ENCODE measurements around the gene SULF2.

Gene SULF2

GRCh38 chr20:47726632-47727031 lies 58.6 kb downstream of the SULF2 start:
- intact Hi-C loops (cut with DNase I) = loop anchor here (2.0 to 5.0 kb wide), 2 partner anchors 60 to 891 kb away; no protein-coding TSS in a partner anchor
- DNase-seq = no peak

- peak; percentile 27 to 86 (median 67) for DNase-seq
- intact Hi-C loops (cut with DNase I) = loop anchor here (5.0 kb wide), 1 partner anchor 892 kb away; no protein-coding TSS in a partner anchor
Measured at GRCh38 chr20:47725248-47725973, 59.9 kb downstream of the SULF2 start.

GRCh38 chr20:47724910-47725247 lies 60.4 kb downstream of the SULF2 start:
- DNase-seq = peak in 3 of 42 donors; percentile 35 to 51 (median 51)
- intact Hi-C loops (cut with DNase I) = loop anchor here (5.0 kb wide), 1 partner anchor 892 kb away; no protein-coding TSS in a partner anchor

GRCh38 chr20:47724396-47724795 lies 60.9 kb downstream of the SULF2 start:
- DNase-seq = no peak
- intact Hi-C loops (cut with DNase I) = no loop called here

- no peak for DNase-seq
Measured at GRCh38 chr20:47723322-47723721, 62.0 kb downstream of the SULF2 start.

DNA sequence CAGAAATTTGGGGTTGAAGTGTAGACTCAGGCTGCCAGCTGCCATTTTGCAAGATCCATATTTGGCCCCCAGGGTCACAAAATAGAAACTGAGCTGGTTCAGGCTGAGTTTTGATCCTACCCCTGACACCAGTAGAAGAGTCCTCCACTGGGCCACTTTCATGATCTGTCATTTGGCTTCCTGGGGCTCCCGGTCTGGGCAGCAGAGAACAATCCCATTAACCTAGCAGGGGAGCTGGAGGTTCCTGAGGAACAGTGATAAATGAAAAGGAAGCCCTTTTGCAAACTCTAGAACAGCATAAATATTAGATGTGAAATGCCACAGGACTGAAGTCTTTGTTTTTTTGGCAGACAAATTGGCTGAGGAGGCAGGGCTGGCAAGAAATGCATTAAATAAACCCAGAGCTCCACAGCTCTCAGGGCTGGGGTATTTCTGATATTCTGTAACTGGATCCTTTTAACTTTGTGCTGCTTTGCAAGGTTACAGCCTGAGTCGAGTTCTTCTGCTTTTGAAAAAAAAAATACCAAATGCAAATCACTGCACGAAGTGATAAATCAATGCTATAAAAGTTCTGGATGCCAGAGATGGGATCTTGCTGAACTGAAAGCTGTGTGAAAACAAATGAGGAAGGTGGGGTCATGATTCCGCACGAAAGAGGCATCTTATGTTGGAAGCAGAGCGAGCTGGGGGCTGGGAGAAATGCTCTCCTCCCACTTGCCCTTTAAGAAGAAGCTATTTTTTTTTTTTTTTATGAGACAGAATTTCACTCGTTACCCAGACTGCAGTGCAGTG lies 64.4 kb downstream of the SULF2 start:
- intact Hi-C loops (cut with DNase I) = no loop called here
- DNase-seq = peak in 25 of 42 donors; percentile 14 to 74 (median 48)

More at GRCh38 chr20:47723322-47723721, 62.0 kb downstream of the SULF2 start:
- intact Hi-C loops (cut with DNase I) = no loop called here

DNA sequence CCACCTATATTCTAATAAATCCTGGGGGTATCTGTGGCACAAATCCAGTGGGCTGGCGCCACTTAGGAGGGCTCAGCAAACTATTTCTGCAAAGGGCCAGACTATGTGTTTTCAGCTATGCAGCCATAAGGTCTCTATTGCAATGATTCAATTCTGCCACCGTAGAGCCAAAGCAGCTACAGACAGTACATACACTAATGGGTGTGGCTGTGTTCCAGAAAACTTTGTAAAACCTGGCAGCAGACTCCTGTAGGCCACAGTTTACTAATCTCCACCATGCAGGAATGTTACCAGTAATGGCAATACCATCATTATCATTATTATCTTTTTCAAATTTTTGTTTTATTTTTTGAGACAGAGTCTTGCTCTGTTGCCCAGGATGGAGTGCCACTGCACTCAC lies 65.7 kb downstream of the SULF2 start:
- intact Hi-C loops (cut with DNase I) = no loop called here
- DNase-seq = no peak

DNA sequence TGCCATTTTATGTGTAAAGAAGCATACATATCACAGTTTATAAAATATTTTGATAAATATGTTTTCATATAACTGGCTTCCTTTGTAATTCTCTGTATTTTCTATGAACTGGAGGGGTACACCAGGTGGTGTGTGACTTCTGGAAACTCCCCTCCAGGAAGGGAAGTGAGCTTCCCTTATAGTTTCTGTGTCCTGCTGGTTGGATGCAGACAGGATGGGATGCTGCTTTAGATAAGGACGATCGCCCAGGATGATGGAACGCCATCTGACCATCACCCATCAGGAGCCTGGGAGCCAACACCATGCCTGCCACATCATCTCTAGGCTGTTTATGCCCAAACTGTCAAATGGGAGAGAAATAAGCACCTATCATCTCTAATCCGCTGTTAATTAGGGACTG lies 66.1 kb downstream of the SULF2 start:
- intact Hi-C loops (cut with DNase I) = no loop called here

GRCh38 chr20:47718398-47718797 lies 66.9 kb downstream of the SULF2 start:
- DNase-seq = no peak
- intact Hi-C loops (cut with DNase I) = no loop called here

More for the DNA sequence above, 66.1 kb downstream of the SULF2 start:
- no peak for DNase-seq

DNA sequence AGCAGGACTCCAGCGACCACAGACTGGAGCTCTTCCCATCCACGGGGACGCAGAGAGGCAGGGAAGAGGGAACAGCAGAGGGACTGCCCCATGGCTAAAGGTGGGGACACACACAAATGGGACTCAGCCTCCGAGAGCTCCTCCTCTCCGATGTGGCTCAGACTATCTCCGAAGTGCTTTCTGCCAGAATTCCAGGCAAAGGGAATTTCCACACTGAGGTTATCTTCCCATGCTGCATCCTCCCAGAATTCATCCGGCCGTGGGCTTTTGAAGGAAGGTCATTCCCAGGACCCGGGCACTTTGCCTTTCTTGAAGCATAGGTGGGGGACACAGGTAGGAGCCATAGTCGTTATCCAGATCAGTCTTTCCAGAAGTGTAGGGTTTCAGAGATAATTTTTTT lies 67.9 kb downstream of the SULF2 start:
- no peak for DNase-seq
- intact Hi-C loops (cut with DNase I) = no loop called here

DNA sequence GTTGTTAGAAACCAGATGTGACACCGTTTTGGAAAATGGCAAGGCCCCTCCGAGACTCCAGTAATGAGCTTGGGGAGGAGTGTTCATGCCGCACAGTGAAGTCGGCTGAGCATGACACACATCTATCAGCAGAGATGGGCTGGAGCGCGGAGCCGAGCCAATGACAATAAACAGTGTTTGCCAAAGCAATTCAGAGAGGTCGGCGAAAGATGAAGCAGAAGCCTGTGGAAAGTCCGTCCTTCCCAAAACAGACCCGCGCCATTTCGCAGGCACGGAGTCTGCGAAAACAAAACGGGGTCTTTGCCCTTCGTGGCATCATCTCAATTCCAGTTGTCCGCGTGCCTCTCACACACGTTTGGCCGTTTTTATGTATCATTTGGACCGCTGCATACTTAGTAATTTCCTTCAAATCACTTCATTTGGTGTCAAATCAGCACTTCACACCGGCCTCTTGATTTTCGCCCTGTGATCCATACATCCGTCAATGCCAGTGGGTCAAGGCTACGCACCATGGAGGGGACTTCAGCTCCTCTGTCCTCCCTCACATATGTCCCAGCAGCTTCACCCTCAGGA lies 71.3 kb downstream of the SULF2 start:
- intact Hi-C loops (cut with DNase I) = no loop called here
- no peak for DNase-seq

GRCh38 chr20:47713163-47713562 lies 72.1 kb downstream of the SULF2 start:
- no peak for DNase-seq
- intact Hi-C loops (cut with DNase I) = no loop called here

DNA sequence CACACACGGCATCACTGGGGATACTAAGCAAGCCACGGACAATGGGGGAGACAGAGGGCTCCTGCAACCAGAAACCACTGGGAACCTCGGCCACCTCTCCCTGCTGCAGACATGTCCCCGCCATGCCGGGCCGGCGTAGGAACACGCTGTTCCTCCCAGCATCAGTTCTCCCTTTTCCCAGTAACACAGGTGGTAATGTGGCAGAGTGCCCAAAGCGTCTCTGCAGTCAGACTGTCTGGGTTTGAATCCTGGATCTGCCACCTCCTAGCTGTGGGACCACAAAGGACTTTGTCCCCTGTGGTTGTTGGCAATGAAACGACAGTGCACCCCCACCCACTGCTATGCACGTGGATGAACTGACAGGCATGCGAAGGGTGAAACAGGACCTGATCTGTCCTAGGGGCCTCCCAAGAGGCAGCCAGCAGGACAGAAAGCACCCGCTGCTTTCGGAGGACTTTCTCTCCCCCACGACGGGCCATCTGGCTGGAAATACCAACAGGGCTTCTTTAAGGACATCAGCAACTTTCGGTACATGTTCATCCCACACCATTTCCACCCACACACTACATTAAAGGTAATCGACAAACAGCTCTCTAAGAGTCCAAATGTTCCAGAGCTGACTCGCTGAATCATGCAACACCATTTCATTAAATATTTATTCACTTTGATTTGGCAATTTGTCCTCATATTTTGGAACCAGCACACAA lies 74.1 kb downstream of the SULF2 start:
- intact Hi-C loops (cut with DNase I) = no loop called here
- DNase-seq = no peak

- no peak for DNase-seq
- intact Hi-C loops (cut with DNase I) = no loop called here
Measured at GRCh38 chr20:47710665-47711045, 74.6 kb downstream of the SULF2 start.

DNA sequence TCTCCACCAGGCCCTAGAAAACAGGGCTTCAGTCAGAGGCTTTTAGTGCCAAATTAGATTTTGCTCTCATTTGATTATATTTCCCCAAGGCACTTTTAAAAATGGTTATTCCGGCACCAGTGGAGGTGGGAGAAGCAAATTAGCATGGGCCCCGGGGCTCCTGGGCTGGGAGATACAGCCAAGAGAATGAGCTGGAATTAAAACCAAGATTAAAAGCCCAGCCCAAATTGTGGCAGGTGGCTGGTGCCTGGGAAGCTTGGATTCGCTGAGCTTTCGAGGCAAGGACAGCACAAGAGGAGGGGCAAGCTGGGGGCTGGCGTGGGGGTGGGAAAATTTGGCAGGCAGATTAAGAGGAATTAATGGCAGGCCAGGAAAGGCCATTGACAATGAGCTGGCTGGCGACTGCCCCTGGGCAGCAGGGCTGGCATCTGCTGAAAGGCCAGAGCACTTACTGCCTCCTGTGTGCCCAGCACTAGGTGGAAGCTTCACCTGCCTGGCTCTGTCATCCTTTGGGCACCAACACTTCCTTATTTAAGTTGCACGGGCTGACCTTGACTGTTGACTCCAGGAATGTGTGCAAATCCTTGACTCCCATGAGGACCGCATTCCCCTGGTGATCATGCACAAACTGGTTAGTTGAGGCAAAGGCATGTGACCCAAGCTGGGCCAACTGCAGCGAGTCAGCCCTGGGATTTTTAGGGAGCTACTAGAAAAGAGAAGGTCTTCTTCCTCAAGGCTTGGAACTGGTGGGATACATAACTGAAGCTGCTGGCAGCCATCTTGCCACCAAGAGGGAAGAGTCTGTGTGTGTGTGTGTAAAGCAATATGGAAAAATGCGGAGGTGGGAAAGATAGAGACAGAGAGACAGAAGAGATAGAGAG lies 76.1 kb downstream of the SULF2 start:
- DNase-seq = no peak
- intact Hi-C loops (cut with DNase I) = no loop called here

DNA sequence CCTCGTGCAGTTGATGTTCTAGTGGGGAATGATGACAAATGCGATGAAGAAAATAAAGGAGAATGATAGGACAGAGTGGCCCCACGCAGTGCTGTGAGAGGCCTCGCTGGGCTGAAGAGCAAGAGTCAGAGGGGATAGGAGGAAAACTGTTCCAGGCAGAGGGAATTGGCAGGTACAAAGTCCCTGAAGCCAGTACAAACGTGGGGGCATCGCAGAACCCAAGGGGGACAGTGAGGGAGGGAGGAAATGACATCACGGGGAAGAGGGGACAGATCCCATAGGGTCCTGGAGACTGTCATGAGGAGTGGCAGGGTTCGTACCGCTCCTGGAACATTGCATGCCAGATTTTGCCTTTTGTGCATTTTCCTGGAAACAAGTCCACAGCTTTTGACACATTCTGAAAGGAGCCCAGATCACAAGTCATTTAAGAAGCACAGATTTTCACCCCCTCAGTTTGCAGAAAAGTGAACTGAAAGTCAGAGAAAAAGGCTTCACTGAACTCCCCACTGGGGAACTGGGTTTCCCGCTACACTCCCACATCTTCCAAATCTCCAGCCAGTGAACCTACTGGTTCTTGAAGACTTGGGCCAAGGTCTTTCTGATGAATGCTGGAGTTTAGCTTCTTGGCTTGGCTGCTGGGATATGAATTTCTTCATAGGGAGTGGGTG lies 77.0 kb downstream of the SULF2 start:
- intact Hi-C loops (cut with DNase I) = no loop called here
- peak in 6 of 42 donors; percentile 21 to 51 (median 30) for DNase-seq

DNA sequence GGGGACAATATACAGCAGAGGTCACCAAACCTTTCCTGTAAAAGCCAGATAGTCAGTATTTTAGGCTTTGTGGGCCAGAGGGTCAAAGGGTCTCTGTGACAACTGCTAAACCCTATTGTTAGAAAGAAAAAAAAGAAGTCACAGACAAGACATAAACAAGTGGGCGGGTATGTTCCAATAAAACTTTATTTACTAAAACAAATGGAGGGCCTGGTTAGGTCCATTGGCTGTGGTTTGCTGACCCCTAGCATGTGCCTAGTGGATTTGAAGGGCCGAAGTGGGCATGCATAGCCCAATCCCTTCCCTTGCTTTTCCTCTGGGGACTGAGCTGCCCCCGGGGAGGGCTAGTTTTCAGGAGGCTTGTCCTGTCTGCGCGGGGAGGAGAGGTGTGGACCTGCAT lies 78.9 kb downstream of the SULF2 start:
- DNase-seq = no peak

DNA sequence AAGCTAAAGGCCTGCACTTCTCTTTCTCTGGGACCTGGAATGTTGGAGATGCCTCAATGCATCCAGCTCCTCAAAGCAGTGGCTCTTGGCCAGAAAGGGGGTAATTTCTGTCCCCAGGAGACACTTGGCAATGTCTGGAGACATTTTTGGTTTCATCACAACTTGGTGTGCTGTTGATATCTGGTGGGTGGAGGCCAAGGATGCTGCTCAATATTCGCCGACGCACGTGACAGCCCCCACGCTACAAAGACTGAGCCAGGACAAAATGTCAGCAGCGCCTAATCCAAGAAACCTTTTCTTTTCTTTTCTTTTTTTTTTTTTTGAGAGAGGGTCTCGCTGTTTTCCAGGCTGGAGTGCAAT lies 79.8 kb downstream of the SULF2 start:
- intact Hi-C loops (cut with DNase I) = no loop called here
- DNase-seq = no peak

More for the DNA sequence above, 78.9 kb downstream of the SULF2 start:
- intact Hi-C loops (cut with DNase I) = no loop called here

Measured in head of caudate nucleus (tissue), 42 donors.